SW 1271 (cell line): Measurements from ENCODE around the gene TELO2.

Experiments used
- DNase-seq, 2 experiments: peaks; one replicate each; lab custom pipeline; 2025; lab: John Stamatoyannopoulos, UW

The TELO2 gene

DNA sequence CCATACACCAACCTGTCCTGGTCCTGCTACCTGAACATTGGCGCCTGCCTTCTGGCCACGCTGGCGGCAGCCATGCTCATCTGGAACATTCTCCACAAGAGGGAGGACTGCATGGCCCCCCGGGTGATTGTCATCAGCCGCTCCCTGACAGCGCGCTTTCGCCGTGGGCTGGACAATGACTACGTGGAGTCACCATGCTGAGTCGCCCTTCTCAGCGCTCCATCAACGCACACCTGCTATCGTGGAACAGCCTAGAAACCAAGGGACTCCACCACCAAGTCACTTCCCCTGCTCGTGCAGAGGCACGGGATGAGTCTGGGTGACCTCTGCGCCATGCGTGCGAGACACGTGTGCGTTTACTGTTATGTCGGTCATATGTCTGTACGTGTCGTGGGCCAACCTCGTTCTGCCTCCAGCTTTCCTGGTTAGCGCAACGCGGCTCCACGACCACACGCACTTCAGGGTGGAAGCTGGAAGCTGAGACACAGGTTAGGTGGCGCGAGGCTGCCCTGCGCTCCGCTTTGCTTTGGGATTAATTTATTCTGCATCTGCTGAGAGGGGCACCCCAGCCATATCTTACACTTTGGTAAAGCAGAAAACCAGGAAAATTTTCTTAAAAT lies 61.8 kb downstream of the TELO2 start:
- no peak for DNase-seq

DNA sequence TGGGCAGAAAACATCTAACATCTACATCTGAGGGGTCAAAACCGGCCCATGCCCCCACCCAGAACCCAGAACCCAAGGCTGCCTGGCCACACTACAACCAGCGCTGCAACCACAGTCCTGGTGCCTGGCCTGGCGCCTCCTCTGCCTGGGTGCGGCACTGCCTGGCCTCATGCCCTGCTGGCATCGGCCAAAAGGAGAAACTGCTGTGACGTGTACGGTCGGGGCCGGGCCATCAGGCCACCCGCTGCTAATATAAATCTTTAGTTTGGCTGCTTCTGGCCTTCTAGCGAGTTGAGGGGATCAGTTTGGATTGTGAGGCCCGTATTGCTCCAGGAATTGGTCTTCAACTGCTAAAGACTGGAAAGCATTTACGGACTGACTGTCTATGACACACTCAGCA lies 63.1 kb downstream of the TELO2 start:
- DNase-seq = no peak

- DNase-seq = no peak
Observed at GRCh38 chr16:1557074-1557473, 63.9 kb downstream of the TELO2 start.

DNA sequence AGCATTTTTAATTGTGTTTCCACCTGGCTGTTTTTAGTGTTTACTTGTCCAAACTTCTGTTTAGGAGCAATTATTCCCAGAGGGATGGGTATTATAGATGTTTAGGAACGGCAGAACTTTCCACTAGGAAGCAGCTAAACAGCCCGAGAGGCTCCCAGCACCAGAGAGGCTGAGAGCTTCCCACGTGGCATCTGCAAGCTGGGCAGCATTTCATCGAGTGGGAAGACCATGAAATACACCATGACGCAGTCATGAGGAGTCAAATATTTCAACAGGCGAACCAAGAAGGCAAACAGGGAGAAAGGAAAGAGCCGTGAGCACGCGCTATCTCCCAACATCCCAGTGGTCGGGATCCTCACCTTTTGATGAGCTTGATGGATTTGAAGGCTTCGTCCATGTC lies 64.4 kb downstream of the TELO2 start:
- no peak for DNase-seq

GRCh38 chr16:1559446-1559975 lies 66.4 kb downstream of the TELO2 start:
- DNase-seq = no peak
